Neural progenitor cell (in vitro differentiated cells): Measurements from ENCODE around the gene UMOD. TPM values are rescaled to one million over a fixed set of nuclear protein-coding genes. Genes with fewer than 3 reads are reported as not detected.

Experiments used
- DNase-seq: peaks from one replicate; pipeline ENCODE4 v3.0.0-alpha.2; 2016; ENCODE audit warnings: low spot score
- H2AFZ ChIP-seq: fragments of 200-600 bp; sonication (generic); replicated peaks from 2 replicates; pipeline ENCODE4 v1.6.1; 2016; ENCODE audit warnings: antibody characterized with exemption
- H3F3A ChIP-seq: fragments of 200-600 bp; sonication (generic); 2 replicates; pipeline ENCODE4 v1.6.1; 2016; ENCODE audit warnings: antibody characterized with exemption, low read depth
- H3K27ac ChIP-seq: fragments of 200-600 bp; sonication (generic); 2 replicates; pipeline ENCODE4 v1.5.1; 2016; ENCODE audit warnings: mild to moderate bottlenecking
- H3K27me3 ChIP-seq: fragments of 200-600 bp; sonication (generic); 2 replicates; pipeline ENCODE4 v1.6.1; 2016; ENCODE audit warnings: mild to moderate bottlenecking, moderate library complexity
- H3K36me3 ChIP-seq: fragments of 200-600 bp; sonication (generic); 2 replicates; pipeline ENCODE4 v1.5.1; 2016
- H3K4me1 ChIP-seq: fragments of 200-600 bp; sonication (generic); 2 replicates; pipeline ENCODE4 v1.6.1; 2016; ENCODE audit warnings: mixed run types
- H3K4me2 ChIP-seq: fragments of 200-600 bp; sonication (generic); 2 replicates; pipeline ENCODE4 v1.6.1; 2016
- H3K4me3 ChIP-seq: fragments of 200-600 bp; sonication (generic); 2 replicates; pipeline ENCODE4 v1.5.1; 2016
- H3K79me2 ChIP-seq: fragments of 200-600 bp; sonication (generic); 2 replicates; pipeline ENCODE4 v1.6.1; 2016; ENCODE audit warnings: low read depth
- H3K9ac ChIP-seq: fragments of 200-600 bp; sonication (generic); 2 replicates; pipeline ENCODE4 v1.6.1; 2016
- H3K9me3 ChIP-seq: fragments of 200-600 bp; sonication (generic); 2 replicates; pipeline ENCODE4 v1.5.1; 2016; ENCODE audit warnings: low read depth
- H4K20me1 ChIP-seq: fragments of 200-600 bp; sonication (generic); 2 replicates; pipeline ENCODE4 v1.6.1; 2016; ENCODE audit warnings: low read depth
- H3K27ac Mint-ChIP-seq: 3 replicates; pipeline ENCODE4 v1.8.0; 2021; ENCODE audit warnings: mixed read lengths
- H3K27me3 Mint-ChIP-seq: 2 replicates; pipeline ENCODE4 v1.8.0; 2022; ENCODE audit warnings: low read depth, mild to moderate bottlenecking, inconsistent platforms, moderate library complexity, mixed read lengths; ENCODE audit not compliant: insufficient read depth
- H3K36me3 Mint-ChIP-seq: 3 replicates; pipeline ENCODE4 v1.8.0; 2021; ENCODE audit warnings: mixed read lengths
- H3K4me1 Mint-ChIP-seq: 3 replicates; pipeline ENCODE4 v1.8.0; 2021; ENCODE audit warnings: mixed read lengths
- H3K4me3 Mint-ChIP-seq: 3 replicates; pipeline ENCODE4 v1.8.0; 2021; ENCODE audit warnings: mild to moderate bottlenecking, moderate library complexity, mixed read lengths
- H3K9me3 Mint-ChIP-seq: 3 replicates; pipeline ENCODE4 v1.8.0; 2020; ENCODE audit warnings: mixed read lengths
- CTCF ChIP-seq: fragments of 200-600 bp; sonication (generic); IDR thresholded peaks from 2 replicates; pipeline ENCODE4 v1.5.1; 2017; ENCODE audit warnings: antibody characterized with exemption, mild to moderate bottlenecking
- EZH2 ChIP-seq: fragments of 200-600 bp; sonication (generic); IDR thresholded peaks from 2 replicates; pipeline ENCODE4 v1.6.1; 2017; ENCODE audit warnings: antibody characterized with exemption, mild to moderate bottlenecking, moderate library complexity
- EZH2phosphoT487 ChIP-seq: fragments of 200-600 bp; sonication (generic); IDR thresholded peaks from 2 replicates; pipeline ENCODE4 v1.6.1; 2017; ENCODE audit warnings: antibody characterized with exemption
- total RNA-seq: library from RNA; depleted of rRNA; stranded (reverse); fragments of >200 nt; gene quantifications from 2 replicates; pipeline ENCODE4 v1.2.3, GENCODE V29; 2015; ENCODE audit warnings: low replicate concordance

Gene UMOD
- total RNA-seq, 1 donor from 2014 or later = not detected

GRCh38 chr16:20388854-20389253, 36.3 kb upstream of the UMOD start:
- no peaks in the 10 kb centered on the region for H3K9me3 Mint-ChIP-seq
- H3K4me3 Mint-ChIP-seq = no peak overlapping the region
- no peaks in the 10 kb centered on the region for H4K20me1 ChIP-seq
- no peak for TF ChIP-seq EZH2
- TF ChIP-seq EZH2phosphoT487 = no peak
- no peak for TF ChIP-seq CTCF
- H3K27ac ChIP-seq = no peak overlapping the region
- peaks cover 13% of the 10 kb centered on the region for H3K27me3 ChIP-seq
- no peaks in the 10 kb centered on the region for H3K9me3 ChIP-seq
- no peak for DNase-seq
- H3K27me3 Mint-ChIP-seq = peaks cover 5% of the 10 kb centered on the region
- no peak overlapping the region for H3K9ac ChIP-seq
- H3K4me1 ChIP-seq = peaks cover 5% of the 10 kb centered on the region
- H3K27ac Mint-ChIP-seq = no peak overlapping the region
- no peak overlapping the region for H3K4me2 ChIP-seq
- H3K36me3 ChIP-seq = no peaks in the 10 kb centered on the region
- H3K4me1 Mint-ChIP-seq = peaks cover 40% of the 10 kb centered on the region
- no peaks in the 10 kb centered on the region for H3K36me3 Mint-ChIP-seq
- H2AFZ ChIP-seq = no peak overlapping the region
- H3F3A ChIP-seq = no peaks in the 10 kb centered on the region
- no peaks in the 10 kb centered on the region for H3K79me2 ChIP-seq
- no peak overlapping the region for H3K4me3 ChIP-seq

- no peaks in the 10 kb centered on the region for H3F3A ChIP-seq
- H3K4me1 ChIP-seq = peaks cover 5% of the 10 kb centered on the region
- Mint-ChIP-seq H3K36me3 (no peaks in the 10 kb centered on the region), H3K27ac (no peak overlapping the region), H3K27me3 (peaks cover 2% of the 10 kb centered on the region), H3K4me1 (peaks cover 34% of the 10 kb centered on the region), H3K9me3 (no peaks in the 10 kb centered on the region), H3K4me3 (no peak overlapping the region)
- no peak overlapping the region for H3K9ac ChIP-seq
- no peak for DNase-seq
- no peaks in the 10 kb centered on the region for H3K9me3 ChIP-seq
- H4K20me1 ChIP-seq = no peaks in the 10 kb centered on the region
- TF ChIP-seq EZH2phosphoT487 (no peak), CTCF (no peak), EZH2 (no peak)
- H3K4me2 ChIP-seq = no peak overlapping the region
- H3K79me2 ChIP-seq = no peaks in the 10 kb centered on the region
- H3K36me3 ChIP-seq = no peaks in the 10 kb centered on the region
- no peak overlapping the region for H2AFZ ChIP-seq
- H3K27me3 ChIP-seq = peaks cover 13% of the 10 kb centered on the region
- H3K4me3 ChIP-seq = no peak overlapping the region
- no peak overlapping the region for H3K27ac ChIP-seq
Measured at GRCh38 chr16:20387978-20388377, 35.5 kb upstream of the UMOD start.

DNA sequence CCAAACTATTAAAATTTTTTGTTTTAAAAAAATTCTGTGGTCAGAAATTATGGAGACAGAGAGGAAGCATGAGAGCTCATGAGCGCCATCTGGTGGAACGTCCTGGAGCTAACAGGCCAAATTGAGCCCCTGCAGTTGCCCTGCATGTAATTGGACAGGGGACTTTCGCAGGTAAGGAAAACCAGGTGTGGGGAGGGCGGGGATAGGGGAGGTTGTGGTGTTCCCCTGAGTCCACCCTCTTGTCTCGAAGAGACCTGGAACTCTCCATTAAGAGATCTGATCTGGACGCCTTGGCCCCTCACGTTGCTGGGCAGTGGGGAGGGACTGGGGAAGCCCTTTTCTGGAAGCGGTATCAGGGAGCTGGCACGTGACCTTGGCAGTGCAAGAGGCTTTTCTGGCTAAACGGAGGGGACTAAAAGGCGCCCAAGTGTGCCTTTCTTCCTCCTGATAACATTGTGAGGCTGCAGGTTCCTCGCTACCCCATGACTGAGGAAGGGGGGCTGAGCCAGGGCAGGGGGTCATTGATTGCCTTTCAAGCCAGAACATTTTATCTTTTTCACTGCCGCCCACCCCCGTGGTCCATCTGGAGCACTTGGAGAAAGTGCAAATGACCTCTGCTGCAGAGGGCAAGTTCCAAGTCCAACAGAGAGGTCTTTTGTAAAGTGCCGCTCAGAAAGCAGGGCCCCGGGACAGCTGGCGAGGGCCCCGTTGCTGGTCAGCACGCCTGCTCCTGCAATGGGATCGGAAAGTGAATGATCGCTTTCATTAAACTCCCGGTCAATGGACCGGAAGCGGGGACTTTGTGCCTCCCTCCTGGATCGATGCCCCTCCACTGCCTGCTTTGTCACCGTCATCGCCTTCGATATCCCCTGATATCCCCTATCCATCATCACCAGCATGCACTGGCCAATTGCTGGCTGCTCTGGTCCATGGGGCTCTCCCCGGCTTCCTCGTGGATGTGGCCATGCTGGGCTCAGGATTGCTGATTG, 33.6 kb upstream of the UMOD start:
- peaks cover 2% of the 10 kb centered on the region for H3K27me3 Mint-ChIP-seq
- no peaks in the 10 kb centered on the region for H3K36me3 Mint-ChIP-seq
- Histone ChIP-seq H3K79me2 (no peaks in the 10 kb centered on the region), H3K9ac (no peak overlapping the region), H3K4me3 (no peak overlapping the region), H3K27ac (no peak overlapping the region), H4K20me1 (no peaks in the 10 kb centered on the region), H3K27me3 (peaks cover 13% of the 10 kb centered on the region), H3K4me2 (peak overlapping the region; percentile 28), H3F3A (no peaks in the 10 kb centered on the region), H3K9me3 (no peaks in the 10 kb centered on the region), H3K4me1 (peaks cover 5% of the 10 kb centered on the region), H3K36me3 (no peaks in the 10 kb centered on the region), H2AFZ (no peak overlapping the region)
- TF ChIP-seq EZH2phosphoT487 = no peak
- peak; percentile 88 for TF ChIP-seq CTCF
- no peak for TF ChIP-seq EZH2
- peak overlapping the region; percentile 69 for H3K4me3 Mint-ChIP-seq
- H3K4me1 Mint-ChIP-seq = peaks cover 28% of the 10 kb centered on the region
- H3K9me3 Mint-ChIP-seq = no peaks in the 10 kb centered on the region
- peak; percentile 69 for DNase-seq
- H3K27ac Mint-ChIP-seq = peak overlapping the region; percentile 76
